HTR-8/SVneo (cell line): ENCODE results near the gene LCAT.
"Not testable (repeated sequence)": the region's sequence is repeated elsewhere in the genome, so short reads cannot be mapped to it uniquely, and the experiment has no call there.

ENCODE experiments used
- DNase-seq: peaks from one replicate; pipeline ENCODE4 v3.0.0; 2011; ENCODE audit warnings: low spot score, mixed read lengths; ENCODE audit not compliant: insufficient read length
- FAIRE-seq: peaks from 2 replicates; lab custom pipeline; 2011; peaks lifted over from hg19 to GRCh38; lab: Jason Lieb, UNC

Gene LCAT

GRCh38 chr16:67917140-67917851 is 26.6 kb downstream of the LCAT start:
- no peak for DNase-seq
- FAIRE-seq: peak; percentile 90

DNA sequence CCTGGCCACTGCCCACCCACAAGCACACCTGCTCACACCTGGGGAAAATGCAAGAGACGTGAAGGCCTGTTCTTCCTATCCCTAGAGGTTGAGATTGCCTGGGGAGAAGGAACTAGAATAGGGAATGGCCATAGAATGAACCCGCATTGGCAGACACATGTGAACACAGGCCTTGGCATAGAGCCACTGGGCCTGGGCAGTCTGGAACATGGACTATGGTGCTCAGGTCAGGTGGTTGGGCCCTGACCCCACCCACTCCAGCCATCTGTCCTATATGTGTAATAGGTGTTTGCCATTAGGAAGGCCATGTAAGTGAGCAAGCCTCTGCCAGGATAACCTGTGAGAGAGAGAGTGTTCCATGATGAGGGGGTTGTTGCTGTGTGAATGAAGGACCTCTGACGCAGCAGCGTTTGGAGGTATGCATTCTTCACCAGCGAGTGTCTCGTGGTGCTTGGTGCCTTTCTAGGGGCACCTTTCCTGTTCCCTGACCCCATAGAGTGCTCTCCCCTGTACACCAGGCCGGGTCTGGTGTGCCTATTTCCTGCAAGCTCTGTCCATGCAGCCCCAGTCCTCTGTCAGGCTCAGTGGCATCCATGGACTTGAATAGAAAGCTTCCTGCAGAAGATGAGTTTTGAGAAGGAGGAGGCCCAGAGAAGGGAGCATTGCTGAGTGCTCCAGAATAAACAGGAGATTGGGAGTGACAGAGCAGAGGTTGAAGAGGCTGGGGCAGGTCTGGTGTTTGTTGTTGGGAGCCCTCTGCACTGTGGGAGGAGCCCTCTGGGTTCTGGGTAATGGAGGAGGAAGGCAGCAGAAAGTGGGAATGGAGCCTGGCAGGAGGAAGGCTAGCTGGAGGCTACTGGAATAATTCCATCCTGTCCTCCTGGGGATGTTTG is 27.8 kb downstream of the LCAT start:
- FAIRE-seq (no peak), DNase-seq (no peak)

- DNase-seq, FAIRE-seq: not testable (repeated sequence)
These were observed 28.5 kb downstream of the LCAT start for GRCh38 chr16:67915496-67915769.

- FAIRE-seq (no peak), DNase-seq (no peak)
These were observed 29.0 kb downstream of the LCAT start for GRCh38 chr16:67914758-67915495.

DNA sequence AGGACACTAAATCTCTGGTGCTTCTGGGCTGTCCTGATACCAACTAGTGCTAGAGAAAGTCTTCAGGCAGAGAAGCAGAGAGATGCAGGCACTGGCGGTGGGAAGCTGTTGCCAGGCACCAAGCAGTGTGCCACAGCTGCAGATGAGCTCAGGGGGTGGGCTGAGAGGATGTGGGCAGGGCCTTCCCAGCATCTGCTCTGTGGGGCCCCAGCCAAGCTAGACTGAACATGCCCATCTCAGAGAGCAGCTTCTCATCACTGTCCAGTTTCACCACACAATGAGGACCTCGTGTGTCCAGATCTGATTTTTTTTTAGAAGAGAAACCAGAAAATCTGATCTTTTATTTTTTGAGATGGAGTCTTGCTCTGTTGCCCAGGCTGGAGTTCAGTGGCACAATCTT is 33.8 kb downstream of the LCAT start:
- FAIRE-seq: no peak
- DNase-seq: peak; percentile 43

DNA sequence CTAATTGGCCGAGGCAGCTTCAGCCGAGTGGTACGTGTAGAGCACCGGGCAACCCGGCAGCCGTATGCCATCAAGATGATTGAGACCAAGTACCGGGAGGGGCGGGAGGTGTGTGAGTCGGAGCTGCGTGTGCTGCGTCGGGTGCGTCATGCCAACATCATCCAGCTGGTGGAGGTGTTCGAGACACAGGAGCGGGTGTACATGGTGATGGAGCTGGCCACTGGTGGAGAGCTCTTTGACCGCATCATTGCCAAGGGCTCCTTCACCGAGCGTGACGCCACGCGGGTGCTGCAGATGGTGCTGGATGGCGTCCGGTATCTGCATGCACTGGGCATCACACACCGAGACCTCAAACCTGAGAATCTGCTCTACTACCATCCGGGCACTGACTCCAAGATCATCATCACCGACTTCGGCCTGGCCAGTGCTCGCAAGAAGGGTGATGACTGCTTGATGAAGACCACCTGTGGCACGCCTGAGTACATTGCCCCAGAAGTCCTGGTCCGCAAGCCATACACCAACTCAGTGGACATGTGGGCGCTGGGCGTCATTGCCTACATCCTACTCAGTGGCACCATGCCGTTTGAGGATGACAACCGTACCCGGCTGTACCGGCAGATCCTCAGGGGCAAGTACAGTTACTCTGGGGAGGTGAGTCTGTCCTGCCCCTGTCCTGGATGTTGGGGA is 34.7 kb downstream of the LCAT start:
- FAIRE-seq (peak; percentile 57), DNase-seq (no peak)

- DNase-seq (no peak), FAIRE-seq (no peak)
These were observed 36.3 kb downstream of the LCAT start for GRCh38 chr16:67907397-67908180.

DNA sequence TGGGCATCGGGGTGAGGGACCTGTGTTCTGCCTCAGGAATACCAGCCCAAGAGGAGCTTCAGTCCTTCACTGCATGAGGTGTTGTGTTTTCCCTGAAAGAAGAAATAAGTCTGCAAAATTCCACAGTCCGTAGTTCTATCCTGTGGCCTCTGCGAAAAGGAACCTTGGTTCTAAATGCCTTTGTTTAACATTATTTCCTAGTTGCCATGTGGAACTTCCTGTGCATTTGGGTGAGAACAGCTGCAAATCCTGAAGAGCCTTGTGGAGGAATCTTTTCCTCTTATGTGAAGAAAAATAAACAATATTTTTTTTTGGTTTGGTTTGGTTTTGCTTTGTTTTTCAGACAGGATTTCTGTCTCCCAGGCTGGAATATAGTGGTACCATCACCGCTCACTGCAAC is 41.1 kb downstream of the LCAT start:
- DNase-seq: no peak
- no peak for FAIRE-seq

DNA sequence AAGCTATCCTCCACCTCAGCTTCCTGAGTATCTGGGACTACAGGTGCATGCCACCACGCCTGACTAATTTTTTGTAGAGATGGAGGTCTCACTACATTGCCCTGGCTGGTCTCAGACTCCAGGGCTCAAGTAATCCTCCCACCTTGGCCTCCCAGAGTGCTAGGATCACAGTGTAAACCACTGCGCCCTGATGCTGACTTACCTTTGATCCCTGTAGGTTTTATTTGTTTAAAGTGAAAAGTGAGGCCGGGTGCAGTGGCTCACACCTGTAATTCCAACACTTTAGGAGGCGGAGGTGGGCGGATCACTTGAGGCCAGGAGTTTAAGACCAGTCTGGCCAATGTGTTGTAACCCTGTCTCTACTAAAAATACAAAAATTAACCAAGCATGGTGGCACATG is 42.2 kb downstream of the LCAT start:
- FAIRE-seq: no peak

GRCh38 chr16:67897231-67897630 is 46.7 kb downstream of the LCAT start:
- FAIRE-seq (no peak), DNase-seq (no peak)

More for the DNA sequence above, 42.2 kb downstream of the LCAT start:
- no peak for DNase-seq

DNA sequence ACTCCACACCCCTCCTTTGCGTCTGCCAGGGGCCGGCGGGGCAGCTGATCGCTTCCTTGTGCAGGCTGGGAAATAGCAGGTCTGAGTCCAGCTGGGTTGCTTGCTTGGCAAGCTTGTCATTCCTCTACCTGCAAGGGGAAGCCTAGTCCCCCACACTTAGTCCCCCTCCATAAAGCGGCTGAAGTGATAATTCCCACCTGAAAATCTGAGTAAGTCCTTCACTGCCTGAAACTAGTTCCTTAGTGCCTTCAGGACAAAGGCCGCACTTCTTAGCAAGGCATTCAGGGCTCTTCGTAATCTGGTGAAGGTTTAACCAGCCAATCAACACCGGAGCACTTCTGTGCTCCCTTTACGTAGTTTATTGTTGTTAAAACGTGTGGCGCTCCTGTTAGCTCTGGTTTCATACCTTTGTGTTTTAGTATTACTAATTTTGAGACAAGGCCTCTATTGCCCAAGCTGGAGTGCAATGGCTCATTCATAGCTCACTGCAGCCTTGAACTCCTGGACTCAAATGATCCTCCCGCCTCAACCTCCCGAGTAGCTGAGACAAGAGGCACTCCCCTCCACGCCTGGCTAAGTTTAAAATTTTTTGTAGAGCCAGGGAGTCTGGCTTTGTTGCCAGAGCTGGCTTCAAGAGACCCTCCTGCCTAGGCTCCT is 50.0 kb downstream of the LCAT start:
- DNase-seq (no peak), FAIRE-seq (no peak)

DNA sequence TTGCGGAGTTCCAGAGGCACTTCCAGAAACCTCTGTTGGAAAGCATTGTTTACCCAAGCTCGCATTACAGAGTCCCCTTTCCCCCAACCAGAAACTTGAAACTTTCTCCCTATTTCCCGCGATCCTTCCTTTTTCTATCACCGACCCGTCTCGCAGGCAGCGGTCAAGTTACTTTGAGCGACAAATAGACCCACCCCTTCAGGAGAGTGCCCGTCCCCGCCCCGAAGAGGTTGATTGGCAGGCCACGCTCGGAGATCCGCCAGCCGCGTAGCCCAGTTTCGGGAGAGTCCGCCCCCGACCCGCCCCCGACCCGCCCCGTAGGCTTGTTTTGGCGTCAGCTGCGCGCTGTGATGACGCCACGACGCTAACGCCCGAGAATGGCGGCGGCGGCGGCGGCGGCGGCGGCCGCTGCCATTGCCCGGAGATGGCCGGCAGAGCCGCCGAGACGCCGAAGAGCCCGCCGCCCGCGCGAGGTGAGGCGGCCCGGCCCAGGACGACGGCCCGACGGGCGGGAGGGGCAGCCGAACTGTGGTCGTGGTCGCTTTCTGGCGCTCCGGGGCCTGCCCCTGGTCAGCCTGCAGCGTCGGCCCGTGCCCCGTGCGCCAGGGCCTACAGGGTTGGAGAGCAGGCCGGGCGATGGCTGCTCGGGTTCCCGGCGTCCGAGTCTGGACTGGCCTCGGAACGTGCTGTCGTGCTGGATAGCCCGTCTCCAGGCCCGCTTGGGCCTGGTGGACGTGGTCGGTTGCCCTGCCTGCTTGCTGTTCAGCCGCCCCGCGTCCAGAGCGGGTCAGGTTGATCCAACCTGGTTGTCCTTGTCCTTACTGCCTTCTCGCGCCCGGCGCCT is 50.8 kb downstream of the LCAT start, which contains the start of gene PSKH1:
TSS of gene PSKH1 (plus strand) at position 356 of the 844 bp plus-strand sequence. CDS start 15,496 bp downstream, outside the sequence.
- DNase-seq (peak; percentile 99), FAIRE-seq (no peak)

- FAIRE-seq: no peak
These were observed 51.5 kb downstream of the LCAT start for GRCh38 chr16:67892375-67892774.

More at GRCh38 chr16:67892375-67892774, 51.5 kb downstream of the LCAT start:
- DNase-seq: no peak
